ENCODE measurements around the gene OCLN. TPM values are rescaled to one million over a fixed set of nuclear protein-coding genes. Genes with fewer than 3 reads are reported as not detected.

Gene OCLN
- total and polyA plus RNA-seq, 9 of the 15 experiments (the other 6 are each of a cell fraction or from before 2014, with no cell fraction given): 0.05 to 0.29 (median 0.15) TPM

- CTCF ChIA-PET (ENCODE audit: low intra/inter-chr PET ratio): no interaction called here
Observed at GRCh38 chr5:69517763-69518212, 25.2 kb downstream of the OCLN start.

More at GRCh38 chr5:69517763-69518212, 25.2 kb downstream of the OCLN start:
- Histone ChIP-seq H3K9me1 (ENCODE audit: control insufficient read depth, insufficient read depth, low read length) (peaks cover 3% of the 10 kb centered on the region), H3K4me3 (no peak overlapping the region), H4K20me1 (replicated peaks; ENCODE audit: control insufficient read depth, insufficient read depth, low read length) (no peaks in the 10 kb centered on the region), H3K9ac (ENCODE audit: insufficient read depth in 1 of 2, low read depth in 2 of 2, low read length in 2 of 2) (no peak overlapping the region), H3K4me1 (replicated peaks in 1 of 2; ENCODE audit: control insufficient read depth in 2 of 2, insufficient read depth in 2 of 2, low read length in 2 of 2) (peaks cover 0 to 5% of the 10 kb centered on the region in 2 experiments; a peak in 1 of 5 replicates), H3K79me2 (ENCODE audit: control insufficient read depth, insufficient read depth, low read length) (no peaks in the 10 kb centered on the region), H3K27ac (ENCODE audit: extremely low read depth, low read depth, low read length) (no peak overlapping the region), H3K9me3 (replicated peaks; ENCODE audit: control insufficient read depth, insufficient read depth, low read depth, low read length) (no peaks in the 10 kb centered on the region), H3K36me3 (ENCODE audit: control insufficient read depth, insufficient read depth, low read length) (no peaks in the 10 kb centered on the region), H3K27me3 (ENCODE audit: control insufficient read depth in 2 of 2, insufficient read depth in 2 of 2, low read length in 2 of 2) (peaks cover under 1 to 16% of the 10 kb centered on the region in 2 experiments; a peak in 2 of 5 replicates), H3K4me2 (ENCODE audit: insufficient read depth, low read length) (no peak overlapping the region), H2AFZ (ENCODE audit: low read depth, low read length) (no peak overlapping the region)
- FAIRE-seq (no peak), ATAC-seq (no peak), DNase-seq (ENCODE audit: extremely low read depth in 1 of 4, low spot score in 3 of 4) (no peak)
- in situ Hi-C loops (cut with MboI) (no loop called here), intact Hi-C loops (cut with micrococcal nuclease) (no loop called here)
- TF ChIP-seq HNRNPUL1 (IDR thresholded peaks at IDR 0.05; ENCODE audit: low read length): no peak
- TF ChIP-seq DPF2 (IDR thresholded peaks at IDR 0.05): no peak
- no peak for TF ChIP-seq ZNF174 (CRISPR knock-in tag; IDR thresholded peaks at IDR 0.05)
- no peak for TF ChIP-seq MCM3 (IDR thresholded peaks at IDR 0.05)
- TF ChIP-seq PRDM10 (IDR thresholded peaks at IDR 0.05; ENCODE audit: partially characterized antibody): no peak
- TF ChIP-seq ZFP91 (CRISPR knock-in tag; IDR thresholded peaks at IDR 0.05): no peak
- TF ChIP-seq FUS (optimal IDR thresholded peaks at IDR 0.05; ENCODE audit: low read depth, low read length): no peak
- TF ChIP-seq ZNF253 (CRISPR knock-in tag; conservative IDR thresholded peaks at IDR 0.05): no peak
- TF ChIP-seq TAF9B (IDR thresholded peaks at IDR 0.05; ENCODE audit: partially characterized antibody): no peak
- POLR2A ChIA-PET: interaction anchor here (0.6 kb wide), 1 partner anchor 10 kb away, joined by 3 read pairs; no protein-coding TSS in a partner anchor
- no TSS peak for BruUV-seq (replicated peaks)
- 6% methylated on average over 4 of the region's 4 CpGs for WGBS (ENCODE audit: insufficient coverage, low coverage, missing lambda C conversion rate)

All from K562 (cell line).